Measurements from ENCODE around the gene EPB41L4B.
A peak's percentile ranks its signal among the peaks of the same experiment; 100 is the strongest.

EPB41L4B gene

GRCh38 chr9:109186857-109187520 lies 133.9 kb downstream of the EPB41L4B start:
- no peak for TF ChIP-seq CTCF (IDR thresholded peaks at IDR 0.05; ENCODE audit: low read depth, low read length)

GRCh38 chr9:109182940-109183798 lies 137.7 kb downstream of the EPB41L4B start:
- TF ChIP-seq CTCF (IDR thresholded peaks at IDR 0.05; ENCODE audit: low read depth, low read length), result peak; percentile 53
- no peak overlapping the region for H3K4me3 ChIP-seq (ENCODE audit: low read depth, low read length)

More at GRCh38 chr9:109186857-109187520, 133.9 kb downstream of the EPB41L4B start:
- H3K4me3 ChIP-seq (ENCODE audit: low read depth, low read length), result no peak overlapping the region

- TF ChIP-seq CTCF (IDR thresholded peaks at IDR 0.05; ENCODE audit: low read depth, low read length), result no peak
- no peak overlapping the region for H3K4me3 ChIP-seq (ENCODE audit: low read depth, low read length)
These were observed 138.3 kb downstream of the EPB41L4B start for GRCh38 chr9:109182550-109182939.

- TF ChIP-seq CTCF (IDR thresholded peaks at IDR 0.05; ENCODE audit: low read depth, low read length), result no peak
- no peak overlapping the region for H3K4me3 ChIP-seq (ENCODE audit: low read depth, low read length)
These were observed 139.6 kb downstream of the EPB41L4B start for GRCh38 chr9:109181284-109181683.

- no peak for TF ChIP-seq CTCF (IDR thresholded peaks at IDR 0.05; ENCODE audit: low read depth, low read length)
- H3K4me3 ChIP-seq (ENCODE audit: low read depth, low read length), result no peak overlapping the region
These were observed 140.9 kb downstream of the EPB41L4B start for GRCh38 chr9:109179801-109180523.

GRCh38 chr9:109176963-109177362 lies 143.9 kb downstream of the EPB41L4B start:
- TF ChIP-seq CTCF (IDR thresholded peaks at IDR 0.05; ENCODE audit: low read depth, low read length), result no peak

More at GRCh38 chr9:109176963-109177362, 143.9 kb downstream of the EPB41L4B start:
- H3K4me3 ChIP-seq (ENCODE audit: low read depth, low read length), result no peak overlapping the region
